Chondrocyte (in vitro differentiated cells): ENCODE measurements around the gene ARMC6. TPM values are rescaled to one million over a fixed set of nuclear protein-coding genes. Genes with fewer than 3 reads are reported as not detected.

Source experiments
- DNase-seq: peaks from one replicate; pipeline ENCODE4 v3.0.0; 2021; ENCODE audit warnings: mixed read lengths, low spot score
- H3K27ac Mint-ChIP-seq: one replicate; pipeline ENCODE4 v1.8.0; 2021; ENCODE audit warnings: mild to moderate bottlenecking, moderate library complexity, mixed read lengths; ENCODE audit not compliant: unreplicated experiment
- H3K27me3 Mint-ChIP-seq: 2 replicates; pipeline ENCODE4 v1.8.0; 2021; ENCODE audit warnings: low read depth, mixed read lengths
- H3K36me3 Mint-ChIP-seq: 2 replicates; pipeline ENCODE4 v1.8.0; 2021; ENCODE audit warnings: low read depth, mixed read lengths
- H3K4me1 Mint-ChIP-seq: 2 replicates; pipeline ENCODE4 v1.8.0; 2021; ENCODE audit warnings: low read depth, mild to moderate bottlenecking, mixed read lengths
- H3K4me3 Mint-ChIP-seq: one replicate; pipeline ENCODE4 v1.8.0; 2021; ENCODE audit warnings: mild to moderate bottlenecking, moderate library complexity, mixed read lengths; ENCODE audit not compliant: unreplicated experiment
- H3K9me3 Mint-ChIP-seq: 2 replicates; pipeline ENCODE4 v1.8.0; 2021; ENCODE audit warnings: low read depth, mixed read lengths
- total RNA-seq: library from RNA; stranded (reverse); gene quantifications from 3 replicates; pipeline ENCODE4 v1.2.1, GENCODE V29; 2021
- TF ChIP-seq, protein P1 (sequence below): fragments of 200-600 bp; sonication (generic); IDR thresholded peaks from 2 replicates; pipeline ENCODE4 v1.5.0; 2021; ENCODE audit warnings: antibody characterized with exemption, mild to moderate bottlenecking, moderate library complexity

Gene ARMC6
- total RNA-seq, 1 donor from 2014 or later = 26.8 TPM

DNA sequence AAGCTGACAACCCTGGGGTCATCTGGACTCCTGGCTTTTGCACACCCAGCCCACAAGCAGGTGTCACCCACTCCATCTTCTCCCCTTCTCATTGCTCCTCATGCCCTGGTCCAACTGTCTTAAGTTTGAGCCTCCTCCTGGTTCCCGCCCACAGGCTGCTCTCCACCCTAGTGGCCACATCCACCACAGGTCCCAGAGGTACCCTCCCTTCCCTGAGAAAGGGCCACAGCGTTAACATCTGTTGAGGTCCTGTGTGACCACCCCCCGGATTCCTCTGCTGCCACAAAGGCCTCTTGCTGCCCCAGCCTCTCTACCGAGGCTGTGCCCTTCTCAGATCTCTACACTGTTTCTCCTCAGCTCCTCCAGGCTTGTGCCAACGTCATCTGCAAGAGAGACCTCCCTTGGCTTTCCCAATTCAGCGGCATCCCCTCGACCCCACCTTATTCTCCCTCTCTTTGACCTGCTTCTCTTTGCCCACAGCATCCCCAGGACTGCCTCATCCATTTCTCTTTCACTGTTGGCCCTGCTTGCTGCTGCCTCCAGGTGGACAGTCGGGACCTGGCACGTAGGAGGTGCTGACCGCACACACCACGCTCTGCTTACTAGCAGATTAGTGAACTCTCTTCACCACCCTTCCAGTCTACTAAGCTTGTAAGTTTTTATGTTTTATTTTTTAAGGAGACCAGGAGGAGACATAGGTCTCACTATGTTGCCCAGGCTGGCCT, 33.3 kb upstream of the ARMC6 start:
- H3K4me3 Mint-ChIP-seq = no peak overlapping the region
- H3K27me3 Mint-ChIP-seq = no peaks in the 10 kb centered on the region
- H3K9me3 Mint-ChIP-seq = no peaks in the 10 kb centered on the region
- TF ChIP-seq, protein P1, sequence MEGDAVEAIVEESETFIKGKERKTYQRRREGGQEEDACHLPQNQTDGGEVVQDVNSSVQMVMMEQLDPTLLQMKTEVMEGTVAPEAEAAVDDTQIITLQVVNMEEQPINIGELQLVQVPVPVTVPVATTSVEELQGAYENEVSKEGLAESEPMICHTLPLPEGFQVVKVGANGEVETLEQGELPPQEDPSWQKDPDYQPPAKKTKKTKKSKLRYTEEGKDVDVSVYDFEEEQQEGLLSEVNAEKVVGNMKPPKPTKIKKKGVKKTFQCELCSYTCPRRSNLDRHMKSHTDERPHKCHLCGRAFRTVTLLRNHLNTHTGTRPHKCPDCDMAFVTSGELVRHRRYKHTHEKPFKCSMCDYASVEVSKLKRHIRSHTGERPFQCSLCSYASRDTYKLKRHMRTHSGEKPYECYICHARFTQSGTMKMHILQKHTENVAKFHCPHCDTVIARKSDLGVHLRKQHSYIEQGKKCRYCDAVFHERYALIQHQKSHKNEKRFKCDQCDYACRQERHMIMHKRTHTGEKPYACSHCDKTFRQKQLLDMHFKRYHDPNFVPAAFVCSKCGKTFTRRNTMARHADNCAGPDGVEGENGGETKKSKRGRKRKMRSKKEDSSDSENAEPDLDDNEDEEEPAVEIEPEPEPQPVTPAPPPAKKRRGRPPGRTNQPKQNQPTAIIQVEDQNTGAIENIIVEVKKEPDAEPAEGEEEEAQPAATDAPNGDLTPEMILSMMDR = peak; percentile 56
- DNase-seq = no peak
- H3K27ac Mint-ChIP-seq = no peak overlapping the region
- peaks cover 33% of the 10 kb centered on the region for H3K4me1 Mint-ChIP-seq
- H3K36me3 Mint-ChIP-seq = peaks cover 29% of the 10 kb centered on the region

DNA sequence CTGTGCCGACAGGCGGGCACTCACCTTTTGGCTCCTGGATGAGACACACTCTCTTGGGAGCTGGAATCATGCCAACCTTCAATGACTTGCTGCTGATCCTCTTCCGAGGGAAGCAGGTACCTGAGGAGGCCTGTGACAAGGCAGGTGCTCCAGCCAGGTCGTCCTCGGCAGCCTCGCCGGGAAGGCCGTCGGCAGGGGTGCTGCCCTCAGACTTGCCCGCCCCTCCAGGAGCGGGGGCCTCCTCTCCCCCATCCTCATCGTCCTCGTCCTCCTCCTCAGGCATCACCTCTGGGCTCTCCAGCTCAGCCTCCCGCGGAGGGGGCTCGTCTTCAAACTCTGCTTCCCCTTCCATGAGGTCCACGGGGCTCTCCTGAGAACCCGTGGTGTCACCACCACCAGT, 29.3 kb upstream of the ARMC6 start:
- H3K4me3 Mint-ChIP-seq = no peak overlapping the region
- TF ChIP-seq, protein P1 = no peak
- no peaks in the 10 kb centered on the region for H3K9me3 Mint-ChIP-seq
- no peak for DNase-seq
- no peaks in the 10 kb centered on the region for H3K27me3 Mint-ChIP-seq
- no peak overlapping the region for H3K27ac Mint-ChIP-seq
- peaks cover 34% of the 10 kb centered on the region for H3K36me3 Mint-ChIP-seq
- peaks cover 14% of the 10 kb centered on the region for H3K4me1 Mint-ChIP-seq

DNA sequence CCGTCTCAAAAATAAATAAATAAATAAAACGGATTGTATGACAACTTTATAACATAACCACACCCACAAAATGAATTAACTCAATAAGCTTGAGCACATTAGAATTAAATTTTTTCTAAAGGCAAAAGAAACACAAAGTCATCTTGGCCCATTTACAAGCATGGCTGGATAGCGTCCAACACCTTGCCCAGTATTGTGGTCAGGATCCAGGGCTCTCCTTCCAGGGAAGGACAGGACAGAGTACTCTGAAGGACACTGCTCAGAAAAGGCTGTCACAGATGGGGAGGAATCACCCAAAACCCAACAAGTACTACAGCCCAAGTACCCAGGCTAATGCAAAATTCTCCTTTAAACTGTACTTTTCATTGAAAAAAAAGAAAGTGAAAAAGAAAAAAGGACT, 27.2 kb upstream of the ARMC6 start:
- no peak for DNase-seq
- H3K4me3 Mint-ChIP-seq = no peak overlapping the region
- no peaks in the 10 kb centered on the region for H3K9me3 Mint-ChIP-seq
- peaks cover 43% of the 10 kb centered on the region for H3K36me3 Mint-ChIP-seq
- no peaks in the 10 kb centered on the region for H3K27me3 Mint-ChIP-seq
- no peak overlapping the region for H3K27ac Mint-ChIP-seq
- peaks cover 2% of the 10 kb centered on the region for H3K4me1 Mint-ChIP-seq
- TF ChIP-seq, protein P1 = no peak

DNA sequence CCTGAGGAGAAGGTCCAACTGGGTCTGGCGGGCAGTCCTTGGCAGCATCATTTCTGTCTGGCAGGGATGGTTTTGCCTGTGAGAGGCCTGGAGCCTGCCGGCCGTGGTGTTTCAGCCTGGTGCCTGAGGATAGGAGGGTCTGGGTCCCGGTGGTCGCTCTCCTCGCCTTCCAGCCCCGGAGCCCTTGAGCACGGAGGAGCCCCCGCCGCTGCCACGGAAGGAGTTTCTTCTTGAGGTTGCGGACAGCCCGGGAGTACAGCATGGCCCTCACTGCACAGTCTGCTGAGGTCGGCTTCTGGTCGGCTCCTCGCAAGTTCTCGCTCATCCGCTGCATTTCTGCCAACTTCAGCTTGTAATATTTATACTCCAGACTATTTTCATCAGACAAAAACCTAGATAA, 23.5 kb upstream of the ARMC6 start:
- Mint-ChIP-seq H3K4me1 (peaks cover 2% of the 10 kb centered on the region), H3K27me3 (no peaks in the 10 kb centered on the region), H3K4me3 (no peak overlapping the region), H3K27ac (no peak overlapping the region), H3K9me3 (no peaks in the 10 kb centered on the region), H3K36me3 (peaks cover 35% of the 10 kb centered on the region)
- DNase-seq = no peak
- TF ChIP-seq, protein P1 = no peak

DNA sequence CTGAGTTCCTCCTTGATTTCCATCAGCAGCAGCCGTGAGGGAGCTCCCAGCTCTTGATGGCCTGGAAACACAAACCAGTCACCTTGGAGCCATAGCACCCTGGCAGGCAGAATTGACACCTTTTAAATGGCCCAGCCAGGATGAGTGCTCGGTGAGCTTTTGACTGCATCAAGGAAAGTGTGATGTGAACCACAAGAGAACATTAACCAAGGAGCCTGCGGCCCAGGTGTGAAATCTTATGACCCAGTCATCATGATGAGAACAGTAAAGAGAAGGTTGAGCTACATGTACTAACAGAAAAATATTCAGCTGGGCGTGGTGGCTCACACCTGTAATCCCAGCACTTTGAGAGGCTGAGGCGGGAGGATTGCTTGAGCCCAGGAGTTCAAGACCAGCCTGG, 22.9 kb upstream of the ARMC6 start:
- DNase-seq = no peak
- no peak overlapping the region for H3K4me3 Mint-ChIP-seq
- peaks cover 2% of the 10 kb centered on the region for H3K4me1 Mint-ChIP-seq
- H3K27me3 Mint-ChIP-seq = no peaks in the 10 kb centered on the region
- TF ChIP-seq, protein P1 = no peak
- peaks cover 35% of the 10 kb centered on the region for H3K36me3 Mint-ChIP-seq
- H3K27ac Mint-ChIP-seq = no peak overlapping the region
- H3K9me3 Mint-ChIP-seq = no peaks in the 10 kb centered on the region
